Transverse colon (tissue), 4 donors: Measurements from ENCODE around the gene MAPK8IP3. TPM values are rescaled to one million over a fixed set of nuclear protein-coding genes. Genes with fewer than 3 reads are reported as not detected.

ENCODE experiments used
- DNase-seq: peaks from one replicate; pipeline ENCODE4 v3.0.0-alpha.2; 2019
- H3K27ac ChIP-seq, 4 donors: fragments of 200-600 bp; sonication (generic); 2 replicates each; pipeline ENCODE4 v1.5.1; 2016 to 2018; ENCODE audit warnings: inconsistent platforms in 4 of 4
- H3K27me3 ChIP-seq: fragments of 200-600 bp; sonication (generic); 2 replicates; pipeline ENCODE4 v1.5.1; 2017; ENCODE audit warnings: inconsistent platforms
- H3K36me3 ChIP-seq, 4 donors: fragments of 200-600 bp; sonication (generic); 2 replicates each; pipeline ENCODE4 v1.5.1; 2017 to 2019; ENCODE audit warnings: inconsistent platforms in 4 of 4
- H3K4me1 ChIP-seq, 4 donors: fragments of 200-600 bp; sonication (generic); 2 replicates each; pipeline ENCODE4 v1.5.1; 2017 to 2020; ENCODE audit warnings: inconsistent platforms in 4 of 4
- H3K4me3 ChIP-seq, 4 donors: fragments of 200-600 bp; sonication (generic); 1 replicate in 1 of 4; 2 replicates in 3 of 4; pipeline versions ENCODE4 v1.5.1 to v1.6.1; 2017 to 2019; ENCODE audit warnings: inconsistent platforms in 4 of 4
- H3K9me3 ChIP-seq, 2 donors: fragments of 200-600 bp; sonication (generic); 2 replicates each; pipeline ENCODE4 v1.5.1; 2017 to 2019; ENCODE audit warnings: inconsistent platforms in 2 of 2
- CTCF ChIP-seq, 5 experiments: fragments of 200-600 bp in 3 of 5; fragments of 450-650 bp in 2 of 5; sonication (generic) in 3 of 5; IDR thresholded peaks; 1 replicate in 2 of 5; 2 replicates in 3 of 5; pipeline ENCODE4 v1.5.1; 2016 to 2017; ENCODE audit warnings: antibody characterized with exemption in 5 of 5, inconsistent platforms in 3 of 5, mild to moderate bottlenecking in 2 of 5, moderate library complexity in 1 of 5
- EP300 ChIP-seq: sonication (generic); formaldehyde crosslinking; IDR thresholded peaks from one replicate; pipeline ENCODE4 v1.6.1; 2017; ENCODE audit warnings: antibody characterized with exemption, low read depth
- POLR2A ChIP-seq: fragments of 450-650 bp; IDR thresholded peaks from one replicate; pipeline ENCODE4 v1.6.1; 2016; ENCODE audit warnings: antibody characterized with exemption, mild to moderate bottlenecking, moderate library complexity
- POLR2AphosphoS5 ChIP-seq, 3 donors: sonication (generic); formaldehyde crosslinking; IDR thresholded peaks; one replicate each; pipeline ENCODE4 v1.6.1; 2016; ENCODE audit warnings: antibody characterized with exemption in 3 of 3
- WGBS, 2 donors: methylation state at CpG; one replicate each; pipeline ENCODE4 v1.1.5; 2018; ENCODE audit warnings: low coverage in 1 of 2; 5-methylcytosine and 5-hydroxymethylcytosine counted together
- in situ Hi-C, 4 donors: fragments of 200-750 bp; cut with MboI; loops; one replicate each; pipeline versions ENCODE4 v1.15.0 to v1.15.1; 2017; ENCODE audit warnings: low sequenced_read_pairs in 3 of 4, low pct_ligation_motif_present in 1 of 4, low pct_unique_long_range_greater_than_20kb in 1 of 4
- intact Hi-C: fragments of 100-400 bp; cut with DNase I; formaldehyde crosslinking; loops from one replicate; pipeline ENCODE4 v1.15.1; 2023; ENCODE audit warnings: low total_unique reads
- total RNA-seq, 4 donors: library from RNA; depleted of rRNA; stranded (reverse); fragments of >200 nt; gene quantifications; one replicate each; pipeline ENCODE4 v1.1.0, GENCODE V29; 2016

The MAPK8IP3 gene
- total RNA-seq, 4 donors from 2014 or later = 74.0 to 250 (median 138) TPM

DNA sequence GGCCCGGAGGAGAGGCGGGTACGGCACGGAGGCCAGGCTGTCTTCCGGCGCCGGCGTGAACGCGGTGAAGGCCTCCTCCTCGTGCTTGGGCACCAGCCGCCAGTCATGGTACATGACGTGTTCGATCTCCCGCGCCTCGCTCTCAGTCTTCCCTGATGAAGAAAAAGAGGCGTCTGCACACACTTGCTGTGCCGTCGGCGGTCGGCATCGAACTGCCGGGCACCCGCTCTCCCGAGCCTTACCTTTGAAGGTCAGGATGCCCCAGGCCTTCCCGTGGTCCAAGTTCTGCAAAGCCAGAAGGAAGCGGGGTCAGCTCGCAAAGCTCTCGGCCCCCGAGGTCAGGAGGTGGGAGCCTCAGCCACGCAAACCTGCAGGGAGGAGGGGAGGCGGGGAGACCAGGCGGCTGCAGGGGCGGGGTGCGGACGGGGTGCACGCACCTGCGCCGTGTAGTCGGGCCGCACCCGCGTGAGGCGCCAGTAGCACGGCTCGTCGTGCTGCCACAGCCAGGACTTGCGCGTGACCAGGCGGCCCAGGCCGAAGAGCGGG is 66.4 kb downstream of the MAPK8IP3 start, which contains the start of gene EME2:
TSS of gene EME2 (plus strand) at position 449 of the 546 bp plus-strand sequence. CDS start 418 bp downstream, outside the sequence.
- Histone ChIP-seq H3K4me1 (peaks cover 16 to 42% (median 32%) of the 10 kb centered on the region in 4 donors), H3K9me3 (no peaks in the 10 kb centered on the region), H3K4me3 (peak within 1 kb of the TSS; percentile 70 to 94 (median 86)), H3K36me3 (peaks cover 0 to 6% (median 2%) of the 10 kb centered on the region in 4 donors), H3K27ac (peak within 1 kb of the TSS; percentile 95 to 97 (median 96)), H3K27me3 (no peaks in the 10 kb centered on the region)
- WGBS, 2 donors = 1% methylated on average over 13 of the region's 53 CpGs; no CpG with 5 or more reads in 1 of the 2 donors
- in situ Hi-C loops (no loop called here), intact Hi-C loops (no loop called here)
- peak; percentile 58 for DNase-seq
- TF ChIP-seq EP300 = no peak
- TF ChIP-seq POLR2AphosphoS5 (IDR thresholded peaks at IDR 0.05) = no peak
- no peak for TF ChIP-seq POLR2A
- TF ChIP-seq CTCF (IDR thresholded peaks at IDR 0.05) = no peak

GRCh38 chr16:1772908-1773702 is 67.1 kb downstream of the MAPK8IP3 start, which contains the start of gene MRPS34:
Gene MRPS34 (minus strand): TSS chr16:1773134. CDS start chr16:1773119, 15 bp downstream.
- WGBS, 2 donors = 1% methylated on average over 90 of the region's 108 CpGs; no CpG with 5 or more reads in 1 of the 2 donors

GRCh38 chr16:1773703-1774447 is 67.9 kb downstream of the MAPK8IP3 start:
- H3K9me3 ChIP-seq = no peaks in the 10 kb centered on the region
- 10% methylated on average over 27 of the region's 45 CpGs; no CpG with 5 or more reads in 1 of the 2 donors for WGBS, 2 donors
- H3K4me3 ChIP-seq = peak overlapping the region; percentile 70 to 94 (median 86)
- peak; percentile 50 for DNase-seq
- peaks cover 0 to 10% (median 5%) of the 10 kb centered on the region in 4 donors for H3K36me3 ChIP-seq
- no peaks in the 10 kb centered on the region for H3K27me3 ChIP-seq
- H3K27ac ChIP-seq = peak overlapping the region; percentile 95 to 97 (median 96)
- in situ Hi-C loops = no loop called here
- intact Hi-C loops = no loop called here
- H3K4me1 ChIP-seq = peaks cover 16 to 42% (median 32%) of the 10 kb centered on the region in 4 donors
- TF ChIP-seq POLR2AphosphoS5 (IDR thresholded peaks at IDR 0.05) (no peak), CTCF (IDR thresholded peaks at IDR 0.05) (no peak), EP300 (no peak), POLR2A (no peak)

More at GRCh38 chr16:1772908-1773702, 67.1 kb downstream of the MAPK8IP3 start, which contains the start of gene MRPS34:
- H3K27me3 ChIP-seq = no peaks in the 10 kb centered on the region
- no peaks in the 10 kb centered on the region for H3K9me3 ChIP-seq
- in situ Hi-C loops (no loop called here), intact Hi-C loops (no loop called here)
- H3K27ac ChIP-seq = peak within 1 kb of the TSS; percentile 95 to 97 (median 96)
- peaks cover 16 to 42% (median 32%) of the 10 kb centered on the region in 4 donors for H3K4me1 ChIP-seq
- DNase-seq = peak; percentile 87
- H3K36me3 ChIP-seq = peaks cover 0 to 10% (median 5%) of the 10 kb centered on the region in 4 donors
- peak within 1 kb of the TSS; percentile 70 to 94 (median 86) for H3K4me3 ChIP-seq
- TF ChIP-seq POLR2AphosphoS5 (IDR thresholded peaks at IDR 0.05) = peak; percentile 78 to 92 (median 81)
- TF ChIP-seq POLR2A = peak; percentile 69
- peak; percentile 81 to 95 (median 84) for TF ChIP-seq CTCF (IDR thresholded peaks at IDR 0.05)
- TF ChIP-seq EP300 = no peak
